GM06990 (cell line): ENCODE data around the gene TCAIM.
"Not testable (repeated sequence)": the region's sequence is repeated elsewhere in the genome, so short reads cannot be mapped to it uniquely, and the experiment has no call there.

Source experiments
- DNase-seq: peaks from one replicate; pipeline ENCODE4 v3.0.0-alpha.2; 2011; ENCODE audit not compliant: insufficient read length; ENCODE audit errors: extremely low read depth
- H3K27me3 ChIP-seq: replicated peaks from 2 replicates; pipeline ENCODE4 v1.6.0; 2011; ENCODE audit warnings: low read length; ENCODE audit not compliant: control insufficient read depth, insufficient read depth
- H3K36me3 ChIP-seq: 2 replicates; pipeline ENCODE4 v1.5.1; 2011; ENCODE audit warnings: low read length; ENCODE audit not compliant: control insufficient read depth, insufficient read depth
- H3K4me3 ChIP-seq: replicated peaks from 2 replicates; pipeline ENCODE4 v1.5.1; 2011; ENCODE audit warnings: low read depth, mild to moderate bottlenecking, control low read depth, low read length
- CTCF ChIP-seq: IDR thresholded peaks from 2 replicates; pipeline ENCODE4 v1.5.1; 2011; ENCODE audit warnings: low read length, control low read depth, mild to moderate bottlenecking, inconsistent platforms; ENCODE audit not compliant: insufficient read depth, poor library complexity, severe bottlenecking

TCAIM gene

GRCh38 chr3:44338828-44339127 lies 212 bp downstream of the TCAIM start:
- Histone ChIP-seq H3K4me3 (peak overlapping the region; percentile 73), H3K36me3 (no peaks in the 10 kb centered on the region), H3K27me3 (no peaks in the 10 kb centered on the region)
- TF ChIP-seq CTCF, result no peak
- no peak for DNase-seq

GRCh38 chr3:44339181-44340057 lies 853 bp downstream of the TCAIM start:
- H3K36me3 ChIP-seq, result no peaks in the 10 kb centered on the region
- no peak for DNase-seq
- peak overlapping the region; percentile 73 for H3K4me3 ChIP-seq
- TF ChIP-seq CTCF, result no peak
- no peaks in the 10 kb centered on the region for H3K27me3 ChIP-seq

GRCh38 chr3:44340058-44340395 lies 1.5 kb downstream of the TCAIM start:
- DNase-seq, result no peak
- TF ChIP-seq CTCF, result no peak
- peak overlapping the region; percentile 73 for H3K4me3 ChIP-seq

GRCh38 chr3:44342176-44342790 lies 3.7 kb downstream of the TCAIM start:
- no peak overlapping the region for H3K4me3 ChIP-seq
- TF ChIP-seq CTCF, result no peak
- no peaks in the 10 kb centered on the region for H3K36me3 ChIP-seq
- no peak for DNase-seq
- H3K27me3 ChIP-seq, result no peaks in the 10 kb centered on the region

More at GRCh38 chr3:44340058-44340395, 1.5 kb downstream of the TCAIM start:
- H3K27me3 ChIP-seq, result no peaks in the 10 kb centered on the region
- no peaks in the 10 kb centered on the region for H3K36me3 ChIP-seq

- H3K36me3 ChIP-seq, result no peaks in the 10 kb centered on the region
- TF ChIP-seq CTCF, result no peak
- DNase-seq, result no peak
- no peak overlapping the region for H3K4me3 ChIP-seq
- H3K27me3 ChIP-seq, result no peaks in the 10 kb centered on the region
These were observed 4.9 kb downstream of the TCAIM start for GRCh38 chr3:44343421-44343820.

GRCh38 chr3:44346590-44346989 lies 8.0 kb downstream of the TCAIM start:
- not testable (repeated sequence) for H3K27me3 ChIP-seq, H3K36me3 ChIP-seq, H3K4me3 ChIP-seq, DNase-seq
